Kidney epithelial cell (primary cell): ENCODE results near the gene IL27RA. TPM values are rescaled to one million over a fixed set of nuclear protein-coding genes. Genes with fewer than 3 reads are reported as not detected.
"Not testable (repeated sequence)": the region's sequence is repeated elsewhere in the genome, so short reads cannot be mapped to it uniquely, and the experiment has no call there.

Source experiments
- DNase-seq: peaks from one replicate; pipeline ENCODE4 v3.0.0-alpha.2; 2010; ENCODE audit warnings: low read depth
- H3K27me3 ChIP-seq: 2 replicates; pipeline ENCODE4 v1.6.0; 2011; ENCODE audit warnings: low read length; ENCODE audit not compliant: control insufficient read depth, insufficient read depth
- H3K36me3 ChIP-seq: 2 replicates; pipeline ENCODE4 v1.5.1; 2011; ENCODE audit warnings: low read length; ENCODE audit not compliant: control insufficient read depth, insufficient read depth
- H3K4me3 ChIP-seq: 2 replicates; pipeline ENCODE4 v1.5.1; 2011; ENCODE audit warnings: low read depth, mild to moderate bottlenecking, control low read depth, low read length
- CTCF ChIP-seq: IDR thresholded peaks from 2 replicates; pipeline ENCODE4 v1.5.1; 2011; ENCODE audit warnings: mild to moderate bottlenecking, moderate library complexity, low read length, control low read depth, inconsistent platforms; ENCODE audit not compliant: insufficient read depth, poor library complexity, severe bottlenecking
- total RNA-seq: library from RNA; depleted of rRNA; stranded (reverse); fragments of >200 nt; gene quantifications from 2 replicates; pipeline ENCODE4 v1.2.3, GENCODE V29; 2015

IL27RA gene
- total RNA-seq, 1 donor from 2014 or later, result 4.1 TPM

- DNase-seq, result no peak
- Histone ChIP-seq H3K4me3 (no peak overlapping the region), H3K27me3 (peaks cover 4% of the 10 kb centered on the region), H3K36me3 (no peaks in the 10 kb centered on the region)
- TF ChIP-seq CTCF, result no peak
Measured at GRCh38 chr19:14033946-14034345, 2.4 kb downstream of the IL27RA start.

GRCh38 chr19:14035159-14035558, 3.6 kb downstream of the IL27RA start:
- H3K36me3 ChIP-seq, H3K4me3 ChIP-seq, DNase-seq, H3K27me3 ChIP-seq: not testable (repeated sequence)

GRCh38 chr19:14035706-14036105, 4.1 kb downstream of the IL27RA start:
- no peak for TF ChIP-seq CTCF
- H3K36me3 ChIP-seq, result no peaks in the 10 kb centered on the region
- no peak for DNase-seq
- peaks cover 4% of the 10 kb centered on the region for H3K27me3 ChIP-seq
- no peak overlapping the region for H3K4me3 ChIP-seq

- no peaks in the 10 kb centered on the region for H3K36me3 ChIP-seq
- no peak for DNase-seq
- H3K27me3 ChIP-seq, result no peaks in the 10 kb centered on the region
- no peak for TF ChIP-seq CTCF
- no peak overlapping the region for H3K4me3 ChIP-seq
Measured at GRCh38 chr19:14039181-14039580, 7.6 kb downstream of the IL27RA start.

GRCh38 chr19:14042659-14043608, 11.4 kb downstream of the IL27RA start:
- not testable (repeated sequence) for DNase-seq, H3K36me3 ChIP-seq, H3K27me3 ChIP-seq, H3K4me3 ChIP-seq
- TF ChIP-seq CTCF, result peak; percentile 39

GRCh38 chr19:14047866-14048265, 16.3 kb downstream of the IL27RA start:
- H3K27me3 ChIP-seq, DNase-seq, H3K4me3 ChIP-seq, H3K36me3 ChIP-seq: not testable (repeated sequence)

- peaks cover 1% of the 10 kb centered on the region for H3K36me3 ChIP-seq
- H3K27me3 ChIP-seq, result no peaks in the 10 kb centered on the region
- H3K4me3 ChIP-seq, result no peak overlapping the region
- no peak for DNase-seq
- peak; percentile 93 for TF ChIP-seq CTCF
Measured at GRCh38 chr19:14048443-14049153, 17.0 kb downstream of the IL27RA start.
